ENCODE results near the gene C1QTNF2. TPM values are rescaled to one million over a fixed set of nuclear protein-coding genes. Genes with fewer than 3 reads are reported as not detected.

C1QTNF2 gene
- total RNA-seq (2022; extraction: Qiagen RNA extraction; ENCODE audit: low read depth), result 0.14 to 0.16 TPM (median 0.15 TPM) in 4 of 5 replicates, not detected in the other

GRCh38 chr5:160369990-160370712, at the start of gene C1QTNF2:
Gene C1QTNF2 (minus strand): TSS chr5:160370626. CDS start chr5:160355011, 15,615 bp downstream.

GRCh38 chr5:160418561-160419457, 48.4 kb upstream of the C1QTNF2 start, which contains the start of gene SLU7:
Gene SLU7 (minus strand): TSS chr5:160419081. CDS start chr5:160415294, 3,787 bp downstream.

GRCh38 chr5:160399402-160400353, 29.3 kb upstream of the C1QTNF2 start, which contains the start of gene FAM200C:
Gene FAM200C (minus strand): TSS chr5:160400054. CDS start chr5:160395490, 4,564 bp downstream.

GRCh38 chr5:160312134-160312959, 58.1 kb downstream of the C1QTNF2 start, which contains the start of gene CCNJL:
Gene CCNJL (minus strand): TSS chr5:160312564. CDS start chr5:160311923, 641 bp downstream.

Other genes with a start within 250 kb of the C1QTNF2 start
- gene FABP6, start 141.1 kb downstream of the C1QTNF2 start, total RNA-seq (2022; extraction: Qiagen RNA extraction; ENCODE audit: low read depth), result 0.79 to 1.7 TPM (median 0.92 TPM) in 5 replicates
- 10.9 to 14.1 TPM (median 12.9 TPM) in 5 replicates for gene CCNJL, start 58.1 kb downstream of the C1QTNF2 start, total RNA-seq (2022; extraction: Qiagen RNA extraction; ENCODE audit: low read depth)
- 2.0 to 2.6 TPM (median 2.1 TPM) in 5 replicates for gene FAM200C, start 29.4 kb upstream of the C1QTNF2 start, total RNA-seq (2022; extraction: Qiagen RNA extraction; ENCODE audit: low read depth)
- 40.9 to 75.8 TPM (median 46.8 TPM) in 5 replicates for gene SLU7, start 48.5 kb upstream of the C1QTNF2 start, total RNA-seq (2022; extraction: Qiagen RNA extraction; ENCODE audit: low read depth)
- 197 to 265 TPM (median 222 TPM) in 5 replicates for gene PTTG1, start 51.2 kb upstream of the C1QTNF2 start, total RNA-seq (2022; extraction: Qiagen RNA extraction; ENCODE audit: low read depth)

Data from A549 treated with CpdA at 1 μM for 4 hours (cell line).